Activated T-cell treated with anti-CD3 and anti-CD28 coated beads, Interleukin-2, amount 50 U/mL, for 1 hour (primary cell): Measurements from ENCODE around the gene VCY.
"Not testable (repeated sequence)": the region's sequence is repeated elsewhere in the genome, so short reads cannot be mapped to it uniquely, and the experiment has no call there.

Source experiments
- DNase-seq: peaks from one replicate; pipeline ENCODE4 v3.0.0-alpha.2; 2020

Gene VCY

DNA sequence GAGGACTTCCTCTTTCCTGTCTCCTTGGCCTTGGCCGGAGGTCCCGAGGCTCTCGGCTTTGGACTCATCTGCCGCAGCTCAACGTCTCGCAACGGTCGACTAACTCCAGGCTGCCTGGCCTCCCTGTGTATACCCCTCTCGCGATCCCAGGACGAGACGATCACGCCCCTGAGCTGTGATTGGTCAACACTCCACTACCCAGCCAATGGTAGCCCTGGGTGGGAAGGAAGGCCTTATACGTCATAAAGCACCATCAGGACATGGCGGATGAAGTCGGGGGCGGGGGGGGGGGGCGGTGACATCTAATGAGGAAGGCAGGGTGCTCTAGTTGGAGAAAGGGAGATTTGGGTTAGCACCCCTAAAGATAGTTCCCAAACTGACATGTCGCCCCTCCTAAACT is at the start of gene VCY:
VCY (minus strand) TSS at position 101 of the 400 bp plus-strand sequence; CDS start at position 68, 33 bp downstream.
- DNase-seq = not testable (repeated sequence)

DNA sequence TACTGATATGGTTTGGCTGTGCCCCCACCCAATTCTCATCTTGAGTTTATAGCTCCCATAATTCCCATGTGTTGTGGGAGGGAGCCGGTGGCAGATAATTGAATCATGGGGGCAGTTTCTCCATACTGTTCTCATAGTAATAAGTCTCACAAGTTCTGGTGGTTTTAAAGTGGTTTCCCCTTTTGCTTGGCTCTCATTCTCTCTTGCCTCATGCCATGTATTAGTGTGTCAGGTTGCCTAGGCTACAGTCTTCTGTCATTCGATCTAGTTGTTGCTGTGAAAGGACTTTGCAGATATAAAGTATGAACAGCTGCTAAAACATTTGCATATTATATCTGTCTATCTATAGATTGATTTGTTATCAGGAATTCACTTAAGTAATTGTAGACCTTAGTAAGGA is 44.1 kb upstream of the VCY start:
- not testable (repeated sequence) for DNase-seq

DNA sequence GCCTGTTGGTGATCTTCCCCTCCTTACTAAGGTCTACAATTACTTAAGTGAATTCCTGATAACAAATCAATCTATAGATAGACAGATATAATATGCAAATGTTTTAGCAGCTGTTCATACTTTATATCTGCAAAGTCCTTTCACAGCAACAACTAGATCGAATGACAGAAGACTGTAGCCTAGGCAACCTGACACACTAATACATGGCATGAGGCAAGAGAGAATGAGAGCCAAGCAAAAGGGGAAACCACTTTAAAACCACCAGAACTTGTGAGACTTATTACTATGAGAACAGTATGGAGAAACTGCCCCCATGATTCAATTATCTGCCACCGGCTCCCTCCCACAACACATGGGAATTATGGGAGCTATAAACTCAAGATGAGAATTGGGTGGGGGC is 25.6 kb upstream of the VCY start:
- not testable (repeated sequence) for DNase-seq

DNA sequence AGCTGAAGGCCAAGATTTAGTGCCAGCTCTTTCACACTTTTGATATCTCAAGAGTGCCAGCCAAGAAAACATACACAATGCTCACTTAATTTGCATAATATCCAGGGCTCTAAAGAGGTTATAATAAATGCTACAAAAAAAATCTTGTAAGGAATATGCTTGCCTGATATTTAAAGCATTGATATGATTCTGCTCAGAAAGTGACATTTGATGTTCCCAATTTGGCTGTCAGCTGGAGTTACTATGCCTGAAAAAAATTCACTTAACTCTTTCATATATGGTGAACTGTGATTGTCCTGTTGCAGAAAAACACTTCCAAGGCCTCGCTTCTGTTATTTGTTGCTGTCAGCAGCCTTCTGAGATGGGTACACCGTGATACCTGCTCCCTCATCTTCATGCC is 43.9 kb downstream of the VCY start:
- not testable (repeated sequence) for DNase-seq
